Stimulated activated CD4-positive, alpha-beta T cell treated with anti-CD3 and anti-CD28 coated beads, Interleukin-2, amount 100 ng/mL, for 48 hours (primary cell): ENCODE data around the gene GIT2.
"Not testable (repeated sequence)": the region's sequence is repeated elsewhere in the genome, so short reads cannot be mapped to it uniquely, and the experiment has no call there.

ENCODE experiments used
- DNase-seq, 2 donors: peaks; one replicate each; pipeline ENCODE4 v3.0.0-alpha.2; 2020

Gene GIT2

GRCh38 chr12:109916045-109916444, 80.1 kb downstream of the GIT2 start:
- no peak for DNase-seq

- no peak for DNase-seq
Measured at GRCh38 chr12:109915171-109916040, 80.8 kb downstream of the GIT2 start.

GRCh38 chr12:109914461-109914860, 81.7 kb downstream of the GIT2 start:
- DNase-seq, result no peak

GRCh38 chr12:109912855-109913321, 83.3 kb downstream of the GIT2 start:
- no peak for DNase-seq

- peak; percentile 15 to 19 for DNase-seq
Measured at GRCh38 chr12:109910969-109911348, 85.2 kb downstream of the GIT2 start.

- no peak for DNase-seq
Measured at GRCh38 chr12:109910254-109910968, 85.8 kb downstream of the GIT2 start.

GRCh38 chr12:109905301-109905700, 90.9 kb downstream of the GIT2 start:
- DNase-seq, result no peak

GRCh38 chr12:109902891-109903418, 93.2 kb downstream of the GIT2 start:
- DNase-seq, result no peak

GRCh38 chr12:109900752-109901580, 95.2 kb downstream of the GIT2 start:
- peak in 1 of 2 donors; percentile 19 for DNase-seq

- DNase-seq, result peak; percentile 63 to 64
Measured at GRCh38 chr12:109899783-109900751, 96.1 kb downstream of the GIT2 start, which contains the start of gene TCHP. Gene TCHP (plus strand): TSS chr12:109900274. CDS start chr12:109903027, 2,753 bp downstream.

- DNase-seq, result not testable (repeated sequence)
Measured at GRCh38 chr12:109899345-109899744, 96.8 kb downstream of the GIT2 start.

GRCh38 chr12:109897029-109897428, 99.1 kb downstream of the GIT2 start:
- no peak for DNase-seq

GRCh38 chr12:109896188-109896587, 100.0 kb downstream of the GIT2 start:
- no peak for DNase-seq

GRCh38 chr12:109894939-109895338, 101.2 kb downstream of the GIT2 start:
- no peak for DNase-seq

- no peak for DNase-seq
Measured at GRCh38 chr12:109893261-109893995, 102.7 kb downstream of the GIT2 start.

GRCh38 chr12:109892748-109893147, 103.4 kb downstream of the GIT2 start:
- DNase-seq, result no peak

GRCh38 chr12:109892165-109892715, 103.9 kb downstream of the GIT2 start:
- DNase-seq, result no peak

GRCh38 chr12:109891731-109892130, 104.4 kb downstream of the GIT2 start:
- DNase-seq, result not testable (repeated sequence)

- DNase-seq, result no peak
Measured at GRCh38 chr12:109890620-109891170, 105.5 kb downstream of the GIT2 start.
